Esophagus muscularis mucosa (tissue), 3 donors: ENCODE data around the gene S100A2.

Experiments used
- CTCF ChIP-seq, 3 experiments: fragments of 200-600 bp in 2 of 3; fragments of 450-650 bp in 1 of 3; sonication (generic) in 2 of 3; IDR thresholded peaks; one replicate each; pipeline ENCODE4 v1.5.1; 2017 to 2019; ENCODE audit warnings: antibody characterized with exemption in 3 of 3, mild to moderate bottlenecking in 2 of 3, moderate library complexity in 1 of 3
- POLR2A ChIP-seq: fragments of 450-650 bp; IDR thresholded peaks from one replicate; pipeline ENCODE4 v1.6.1; 2017; ENCODE audit warnings: antibody characterized with exemption, moderate library complexity, mild to moderate bottlenecking, low read depth
- POLR2AphosphoS5 ChIP-seq, 2 donors: sonication (generic); formaldehyde crosslinking; IDR thresholded peaks; one replicate each; pipeline ENCODE4 v1.6.1; 2017; ENCODE audit warnings: antibody characterized with exemption in 2 of 2

- no peak for TF ChIP-seq CTCF (IDR thresholded peaks at IDR 0.05)
- no peak for TF ChIP-seq POLR2AphosphoS5 (IDR thresholded peaks at IDR 0.05)
- TF ChIP-seq POLR2A = no peak
Observed at GRCh38 chr1:153556348-153556747, 9.3 kb downstream of the S100A2 start.
